GM19463 (cell line): Measurements from ENCODE around the gene NCAM2.

Source experiments
- ATAC-seq: cut with Tn5 transposase; IDR thresholded peaks from one replicate; pipeline ENCODE4 v1.9.1; 2021; ENCODE audit warnings: mild to moderate bottlenecking, moderate library complexity; ENCODE audit not compliant: unreplicated experiment

Gene NCAM2

DNA sequence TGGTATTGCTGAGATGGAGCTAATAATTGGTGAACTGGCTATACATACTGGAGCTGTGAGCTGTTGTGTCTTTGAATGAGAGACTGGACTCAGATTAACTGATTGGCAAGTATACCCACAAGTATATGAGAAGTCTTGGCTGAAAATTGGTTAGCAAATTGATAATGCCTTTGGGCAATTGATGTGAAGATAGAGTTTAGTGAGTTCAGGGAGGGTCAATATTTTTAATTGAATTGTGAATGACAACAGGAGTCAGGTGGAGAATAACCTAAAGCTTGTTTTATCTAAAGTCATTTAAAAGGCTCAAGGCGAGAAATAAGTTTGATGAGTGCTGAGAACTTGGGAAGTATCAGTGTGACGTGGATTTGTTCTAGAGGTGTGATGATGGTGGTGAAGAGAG, 27.5 kb downstream of the NCAM2 start:
- no peak for ATAC-seq

DNA sequence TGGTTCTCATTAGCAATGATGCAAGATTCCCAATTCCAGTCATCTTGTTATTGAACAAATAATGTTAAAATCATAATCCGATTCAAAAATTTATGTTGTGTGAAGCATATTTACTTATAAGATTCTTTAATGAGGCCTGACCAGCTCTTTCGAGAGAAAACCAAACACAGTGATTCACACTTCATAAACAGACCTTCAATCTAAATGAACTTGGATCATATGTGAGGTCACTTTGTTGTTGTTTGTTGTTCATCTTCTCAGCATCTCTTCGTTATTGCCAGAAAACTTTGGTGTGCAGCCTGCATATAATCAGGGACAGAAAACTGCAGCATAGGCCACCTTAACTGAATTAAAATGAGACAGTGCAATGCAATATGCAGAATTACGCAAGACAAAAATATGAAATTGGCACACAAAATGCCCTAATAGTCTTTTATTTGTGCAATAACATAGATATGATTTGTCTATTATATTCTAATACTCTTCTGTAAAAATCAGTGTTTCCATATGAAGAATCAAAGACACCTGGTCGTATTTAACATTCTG, 30.1 kb downstream of the NCAM2 start:
- no peak for ATAC-seq

- no peak for ATAC-seq
Measured at GRCh38 chr21:21029164-21029563, 31.0 kb downstream of the NCAM2 start.

DNA sequence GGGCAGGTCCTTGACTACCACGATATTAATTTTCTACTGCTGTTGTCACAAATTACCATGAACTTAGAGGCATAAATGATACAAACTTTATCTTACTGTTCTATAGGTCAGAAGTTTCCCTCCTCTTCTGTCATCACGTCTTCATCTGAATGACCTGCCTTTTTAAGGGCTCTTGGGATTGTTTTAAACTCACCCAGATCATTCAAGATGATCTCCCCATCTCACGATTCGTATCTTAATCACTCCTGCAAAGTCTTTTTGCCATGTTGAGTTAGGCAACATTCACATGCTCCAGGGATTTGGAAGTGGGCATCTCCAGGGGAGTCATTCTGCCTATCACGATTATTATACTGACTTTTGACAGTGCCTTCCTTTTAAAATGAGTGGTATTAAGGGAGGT, 32.1 kb downstream of the NCAM2 start:
- ATAC-seq, result no peak

GRCh38 chr21:21034036-21034435, 35.8 kb downstream of the NCAM2 start:
- no peak for ATAC-seq

DNA sequence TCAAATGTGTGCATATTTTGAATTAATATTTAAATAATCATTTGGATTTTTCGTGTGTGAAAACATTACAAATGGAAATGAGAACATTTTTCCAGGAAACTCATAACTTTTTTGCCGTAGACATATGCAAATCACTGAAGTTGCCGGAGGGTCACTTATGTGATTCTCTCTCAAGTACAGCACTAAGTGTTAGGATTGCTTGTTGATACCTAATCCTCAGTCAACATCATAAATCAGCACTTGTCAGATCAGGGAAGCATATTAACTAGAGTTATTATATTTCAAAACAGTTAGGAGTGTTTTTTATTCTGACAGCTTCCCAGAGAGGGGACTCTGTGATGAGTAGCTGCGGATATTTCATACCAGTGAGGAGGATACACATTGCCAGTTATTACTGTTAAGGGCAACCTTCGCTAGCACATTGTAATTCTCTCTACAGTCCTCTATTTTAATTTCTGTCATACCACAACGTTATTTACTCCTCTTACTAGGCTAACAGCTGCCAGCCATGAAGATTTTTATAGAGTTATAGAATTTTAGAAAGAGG, 41.5 kb downstream of the NCAM2 start:
- no peak for ATAC-seq

DNA sequence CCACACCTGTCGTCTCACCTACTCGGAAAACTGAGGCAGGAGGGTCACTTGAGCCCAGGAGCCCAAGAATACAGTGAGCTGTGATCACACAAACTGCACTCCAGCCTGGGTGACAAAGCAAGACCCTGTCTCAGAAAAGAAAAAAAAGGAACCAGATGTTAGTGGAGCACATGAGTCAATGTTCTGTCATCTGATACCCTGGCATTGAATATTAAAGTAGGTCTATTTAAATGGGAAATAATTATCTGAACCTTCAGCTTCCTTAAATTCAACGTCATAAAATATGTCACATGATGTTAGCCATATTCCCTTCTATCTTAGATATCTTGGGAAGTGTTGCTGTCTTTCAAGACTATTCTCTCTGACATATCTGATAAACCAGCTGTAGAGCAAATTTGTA, 47.3 kb downstream of the NCAM2 start:
- ATAC-seq, result no peak

DNA sequence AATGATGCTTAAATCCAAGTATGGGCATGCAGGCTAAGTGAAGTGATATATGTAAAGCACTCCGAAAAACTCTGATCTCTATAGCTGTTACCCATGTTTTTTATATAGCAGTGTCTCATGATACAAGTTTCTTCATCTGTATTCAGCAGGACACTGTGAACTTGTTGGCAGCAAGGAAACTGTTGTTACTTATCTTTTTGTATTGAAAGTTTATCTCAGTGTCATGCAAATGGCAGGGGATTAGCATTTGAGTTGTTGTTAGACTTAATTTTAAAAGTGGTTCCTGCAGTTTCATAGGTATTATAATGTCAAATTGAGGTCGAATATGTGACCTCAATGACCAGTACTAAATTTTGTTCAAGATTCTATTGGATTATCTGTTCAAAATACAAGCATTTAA, 47.9 kb downstream of the NCAM2 start:
- no peak for ATAC-seq

GRCh38 chr21:21051109-21052055, 53.2 kb downstream of the NCAM2 start:
- peak; percentile 58 for ATAC-seq

- ATAC-seq, result no peak
Measured at GRCh38 chr21:21052672-21053071, 54.5 kb downstream of the NCAM2 start.

- no peak for ATAC-seq
Measured at GRCh38 chr21:21057349-21058062, 59.3 kb downstream of the NCAM2 start.

DNA sequence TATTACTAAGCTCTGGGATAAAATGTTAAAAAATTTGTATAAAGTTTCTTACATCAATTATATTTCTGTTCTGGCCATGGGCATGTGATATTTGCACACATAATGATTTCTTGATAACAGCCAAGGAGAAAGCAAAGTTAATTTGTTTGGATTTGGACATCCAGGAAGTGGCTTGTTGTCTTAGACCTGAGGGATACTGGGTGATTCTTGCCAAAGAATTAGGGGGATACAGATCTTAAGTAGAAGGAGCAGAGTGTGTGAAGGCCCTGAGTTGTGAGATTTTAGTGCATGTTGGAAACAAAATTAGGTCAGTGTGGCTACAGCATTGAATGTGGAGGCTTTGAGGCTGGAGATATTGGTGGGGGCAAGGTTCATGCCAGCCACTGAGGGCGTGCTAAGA, 65.6 kb downstream of the NCAM2 start:
- ATAC-seq, result no peak

- ATAC-seq, result peak; percentile 57
Measured at GRCh38 chr21:21064353-21064752, 66.1 kb downstream of the NCAM2 start.

- ATAC-seq, result no peak
Measured at GRCh38 chr21:21067375-21067774, 69.2 kb downstream of the NCAM2 start.

DNA sequence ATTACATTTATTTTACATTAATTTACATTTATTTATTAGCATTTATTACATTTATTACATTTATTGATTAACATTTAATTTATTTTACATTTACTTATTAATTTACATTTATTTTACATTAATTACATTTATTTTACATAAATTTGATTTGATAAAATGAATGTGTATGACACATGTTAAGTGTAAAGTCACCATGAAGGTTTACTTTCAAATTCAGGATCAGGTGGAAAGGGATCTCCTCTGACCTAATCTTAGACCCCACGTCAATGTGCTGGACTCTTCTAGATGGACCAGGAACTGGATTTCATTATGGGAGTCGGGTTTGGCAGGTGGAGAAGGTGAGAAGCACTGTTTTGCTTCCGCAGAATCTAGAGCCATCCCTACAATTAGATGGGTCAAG, 76.1 kb downstream of the NCAM2 start:
- no peak for ATAC-seq

DNA sequence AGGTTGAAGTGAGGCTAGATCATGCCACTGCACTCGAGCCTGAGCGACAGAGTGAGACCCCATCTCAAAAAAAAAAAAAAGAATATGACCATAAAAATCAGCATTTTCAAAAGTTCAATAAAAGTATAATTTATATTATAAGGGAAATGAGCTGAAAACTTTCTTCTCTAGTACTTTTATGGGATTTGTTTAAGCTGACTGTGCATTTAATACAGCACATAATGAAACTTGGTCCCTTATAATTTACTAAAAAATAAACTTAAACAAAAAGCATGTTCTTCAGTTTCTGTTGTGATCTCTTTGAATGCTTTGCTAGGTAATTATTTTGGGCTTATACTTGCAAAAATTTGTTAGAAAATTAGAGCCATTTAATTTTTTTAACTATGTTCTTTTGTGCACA, 77.8 kb downstream of the NCAM2 start:
- ATAC-seq, result no peak

DNA sequence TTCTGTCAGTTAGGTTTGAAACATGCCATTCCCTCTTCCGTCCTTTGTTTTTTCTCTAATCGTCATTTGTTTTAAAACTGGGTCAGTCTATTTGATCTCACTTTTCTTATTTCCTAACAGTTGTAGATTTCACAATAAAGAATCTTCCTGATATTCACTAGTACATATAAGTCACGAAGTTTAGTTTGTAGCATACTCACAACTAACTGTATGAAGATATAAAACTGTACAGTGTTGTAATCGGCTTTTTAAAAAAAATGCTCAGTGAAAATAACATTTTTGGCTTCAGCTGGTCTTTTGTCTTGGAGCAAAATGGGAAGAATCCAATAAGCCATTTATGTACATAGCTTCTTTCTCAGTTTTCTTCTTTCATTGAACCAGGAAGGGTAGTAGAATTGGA, 78.3 kb downstream of the NCAM2 start:
- ATAC-seq, result no peak

DNA sequence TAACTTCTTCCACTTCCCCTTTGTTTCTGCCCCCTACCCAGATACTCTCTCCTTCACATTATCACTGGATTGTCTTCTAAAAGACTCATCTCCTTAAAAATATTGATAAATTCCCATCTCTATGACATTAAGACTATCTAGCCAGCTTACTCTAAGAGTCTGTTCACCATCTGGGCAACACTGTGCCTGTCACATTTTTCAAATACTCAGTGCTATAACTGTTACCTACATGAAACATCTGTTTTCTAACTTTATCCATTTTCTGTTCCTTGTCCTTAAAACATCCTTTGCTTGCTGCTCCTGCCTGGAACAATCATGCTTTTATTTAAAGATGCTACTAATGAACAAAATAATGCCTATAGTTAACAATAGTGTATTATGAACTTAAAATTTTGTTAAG, 81.4 kb downstream of the NCAM2 start:
- ATAC-seq, result no peak

DNA sequence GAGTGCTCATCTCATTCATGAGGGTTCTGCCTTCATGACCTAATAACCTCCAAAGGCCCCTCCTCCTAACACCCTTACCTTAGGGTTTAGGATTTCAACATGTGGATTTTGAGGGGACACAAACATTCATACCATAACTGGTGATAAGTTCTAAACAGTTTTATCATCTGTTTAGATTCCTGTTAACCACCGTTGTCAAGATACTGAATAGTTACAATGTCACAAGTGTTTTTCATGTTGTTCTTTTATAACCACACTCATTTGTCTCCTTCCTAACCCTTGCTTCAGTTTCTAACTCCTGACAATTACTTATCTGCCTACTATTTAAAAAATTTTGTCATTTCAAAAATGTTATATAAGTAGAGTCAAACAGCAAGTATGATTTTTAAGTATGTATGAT, 86.0 kb downstream of the NCAM2 start:
- no peak for ATAC-seq

DNA sequence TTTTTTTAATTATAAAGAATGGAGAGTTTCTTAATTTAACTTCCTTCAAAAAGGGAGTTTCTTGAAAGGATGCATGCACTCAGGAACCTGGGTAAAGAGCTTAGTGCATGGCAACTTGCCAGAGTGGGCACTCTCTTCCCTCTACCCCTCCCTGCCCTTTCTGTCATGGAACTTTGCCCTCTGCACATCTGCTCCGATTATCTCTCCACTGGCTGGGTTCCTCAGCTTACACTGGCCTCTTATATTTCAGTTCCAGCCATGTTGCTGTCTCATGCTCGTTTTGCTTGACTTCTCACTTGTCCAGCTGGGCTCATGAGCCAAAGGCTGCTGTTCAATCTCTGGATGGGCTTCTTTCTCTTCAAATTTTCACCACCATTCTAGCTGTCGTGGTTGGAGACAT, 87.0 kb downstream of the NCAM2 start:
- no peak for ATAC-seq

DNA sequence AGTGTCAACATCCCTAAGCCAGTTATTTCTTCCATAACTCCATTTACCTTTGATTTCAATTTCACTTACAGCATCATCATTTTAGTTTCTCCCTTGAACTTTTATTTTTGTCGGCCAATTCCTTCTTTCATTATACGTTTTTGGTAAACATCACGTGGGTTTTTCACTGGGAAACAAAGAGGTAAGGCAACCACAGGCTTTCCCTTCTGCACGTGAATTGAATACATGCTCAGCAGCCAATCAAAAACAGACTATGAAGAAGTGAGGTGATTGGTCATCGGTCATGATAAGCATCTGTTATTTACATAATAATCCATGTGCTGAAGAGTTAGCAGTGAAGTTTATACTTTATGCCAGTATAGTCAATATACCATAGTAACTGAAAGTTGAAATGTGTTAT, 98.7 kb downstream of the NCAM2 start:
- ATAC-seq, result no peak

DNA sequence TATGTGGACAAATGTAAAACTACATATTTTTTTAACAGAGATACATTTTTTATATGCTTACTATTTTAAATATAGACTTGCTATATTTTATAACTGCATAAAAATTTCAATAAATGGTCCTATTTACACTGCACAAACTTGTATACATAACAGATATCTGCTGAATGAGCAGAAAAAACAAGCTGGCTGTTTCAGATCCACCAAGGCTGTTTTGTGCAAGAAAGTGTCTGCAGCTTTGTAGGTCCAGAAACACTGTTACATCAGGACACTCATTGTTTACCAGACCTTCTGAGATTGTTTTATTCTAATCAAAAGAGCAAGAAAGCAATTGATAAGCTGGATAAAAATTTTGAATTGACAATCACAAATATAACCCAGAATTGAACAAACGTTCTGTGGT, 99.3 kb downstream of the NCAM2 start:
- ATAC-seq, result no peak
